Raji (cell line): ENCODE data around the gene KRT81.

Source experiments
- POLR2A ChIP-seq: IDR thresholded peaks from 2 replicates; pipeline ENCODE4 v1.6.1; 2011; ENCODE audit warnings: low read depth, low read length, control low read depth; ENCODE audit not compliant: insufficient read depth

KRT81 gene

DNA sequence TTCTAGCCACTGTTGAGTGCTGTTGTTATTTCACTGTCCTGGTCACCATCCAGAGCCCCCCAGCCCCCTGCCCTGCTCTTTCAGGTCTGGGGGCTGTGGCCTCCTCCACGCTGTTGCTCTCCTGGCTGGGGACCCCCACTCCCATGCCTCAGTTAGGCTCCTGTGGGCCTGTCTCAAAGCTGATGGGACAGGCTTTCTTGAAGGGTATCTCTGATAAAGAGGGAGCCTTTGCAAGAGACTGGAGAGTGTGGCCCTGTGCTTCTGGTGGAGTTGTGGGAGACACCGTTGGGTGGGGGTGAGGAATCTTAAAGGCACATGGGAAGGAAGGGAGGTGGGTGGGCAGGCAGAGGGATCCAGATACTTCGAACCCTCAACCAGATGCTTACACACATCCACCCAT lies 29.0 kb downstream of the KRT81 start:
- no peak for TF ChIP-seq POLR2A

DNA sequence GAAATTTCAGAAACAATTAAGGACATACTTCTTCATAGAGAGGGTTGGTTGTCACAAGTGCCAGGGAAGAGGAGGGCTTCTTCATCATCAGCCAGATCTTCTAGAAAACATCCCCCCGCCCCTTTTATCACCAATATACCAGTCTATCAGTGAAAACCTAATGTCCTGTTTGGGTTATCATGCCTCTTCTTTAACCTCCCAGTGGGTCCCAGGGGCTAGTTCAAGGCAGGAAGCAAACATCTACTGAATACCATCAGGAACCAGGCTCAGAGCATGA lies 30.2 kb downstream of the KRT81 start:
- no peak for TF ChIP-seq POLR2A

DNA sequence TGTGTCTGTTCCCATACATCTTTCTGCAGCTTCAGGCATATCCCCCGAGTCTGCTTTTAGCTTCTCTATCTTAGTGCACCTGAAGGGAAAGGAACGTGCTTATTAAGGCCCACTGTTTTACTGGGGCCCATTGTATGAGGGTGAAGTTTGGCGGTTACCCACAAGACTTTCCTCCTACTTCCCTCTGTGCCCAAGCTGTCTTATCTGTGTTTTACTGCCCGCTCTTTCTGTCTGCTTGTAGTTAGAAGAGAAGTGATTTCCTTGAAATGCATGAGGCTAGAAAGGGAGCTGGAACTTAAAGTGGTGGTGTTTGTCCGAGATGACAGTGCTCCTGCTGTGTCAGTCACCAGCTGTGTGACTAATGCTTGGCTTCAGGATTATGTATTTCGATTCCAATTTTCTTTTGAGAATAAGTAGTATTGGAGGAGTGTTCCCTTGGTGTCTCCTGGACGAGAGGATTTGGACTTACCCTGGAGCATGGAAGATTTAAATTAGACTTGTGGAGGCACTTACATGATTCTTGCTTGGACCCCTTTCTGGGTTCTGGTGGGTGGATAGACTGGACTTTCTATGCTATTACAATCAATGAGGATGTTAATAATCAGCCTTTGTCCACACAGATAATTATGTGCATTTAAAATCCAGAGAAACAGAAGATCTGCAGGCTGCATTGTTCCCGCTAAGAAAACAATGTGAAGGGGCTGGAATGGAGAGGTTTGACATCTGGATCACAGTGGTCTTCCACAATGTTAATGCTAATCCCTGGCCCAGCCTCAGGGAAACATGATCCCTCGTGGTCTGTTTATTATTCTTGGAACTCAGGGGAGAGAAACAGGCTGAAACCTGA lies 30.8 kb downstream of the KRT81 start:
- no peak for TF ChIP-seq POLR2A

DNA sequence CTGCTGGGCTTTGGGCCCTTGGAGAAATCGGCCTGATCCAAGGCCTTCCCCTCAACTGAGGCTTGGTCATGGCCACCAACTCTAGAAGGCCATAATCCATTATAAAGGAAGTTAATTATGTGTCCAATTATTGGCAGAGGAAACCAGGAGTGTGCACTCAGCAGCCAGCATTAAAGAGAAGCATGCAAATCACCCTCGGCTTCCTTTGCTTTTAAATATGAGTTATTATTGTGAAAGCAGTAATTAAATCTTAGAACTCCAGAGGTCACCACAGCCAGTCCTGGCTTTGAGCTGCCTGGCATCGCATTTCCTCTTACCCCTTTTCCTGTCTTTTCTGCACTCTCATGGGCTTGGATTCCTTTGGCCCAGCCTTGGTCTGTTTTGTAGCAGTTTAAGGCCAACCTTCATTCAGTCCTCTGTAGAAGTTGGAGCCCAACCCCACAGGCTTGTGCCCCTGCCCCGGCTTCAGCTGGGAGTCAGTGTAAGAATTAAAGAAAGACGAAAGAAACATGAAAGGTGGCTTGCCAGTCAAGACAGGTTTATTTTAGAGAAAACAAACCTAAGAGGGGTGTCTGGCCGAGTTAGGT lies 31.6 kb downstream of the KRT81 start:
- TF ChIP-seq POLR2A = no peak

DNA sequence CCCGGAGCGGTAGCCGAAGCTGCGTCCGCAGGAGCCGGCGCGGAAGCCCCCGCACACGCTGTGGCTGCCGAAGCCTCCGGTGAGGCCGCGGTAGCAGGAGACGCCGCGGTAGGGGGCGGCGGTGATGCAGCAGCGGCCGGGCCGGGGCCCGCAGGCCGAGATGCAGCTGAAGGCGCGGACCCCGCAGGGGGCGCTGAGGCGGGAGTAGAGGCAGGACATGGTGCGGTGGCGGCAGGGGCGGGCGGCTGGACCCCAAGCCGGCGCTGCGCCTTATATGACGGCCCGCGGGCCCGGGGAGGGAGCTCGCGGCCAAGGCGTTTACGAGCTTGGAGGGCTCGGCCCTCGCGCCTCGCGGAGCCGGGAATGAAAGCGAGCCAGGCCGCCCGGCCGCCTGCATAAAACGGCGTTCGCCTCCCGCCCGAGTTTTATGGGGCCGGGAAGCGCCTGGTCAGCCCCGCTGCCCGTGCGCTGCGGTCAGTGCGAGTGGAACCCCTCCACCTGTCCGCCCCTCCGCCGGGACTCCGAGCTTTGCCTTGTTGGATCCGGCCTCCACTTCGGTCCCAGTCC lies 32.9 kb downstream of the KRT81 start:
- TF ChIP-seq POLR2A = no peak

DNA sequence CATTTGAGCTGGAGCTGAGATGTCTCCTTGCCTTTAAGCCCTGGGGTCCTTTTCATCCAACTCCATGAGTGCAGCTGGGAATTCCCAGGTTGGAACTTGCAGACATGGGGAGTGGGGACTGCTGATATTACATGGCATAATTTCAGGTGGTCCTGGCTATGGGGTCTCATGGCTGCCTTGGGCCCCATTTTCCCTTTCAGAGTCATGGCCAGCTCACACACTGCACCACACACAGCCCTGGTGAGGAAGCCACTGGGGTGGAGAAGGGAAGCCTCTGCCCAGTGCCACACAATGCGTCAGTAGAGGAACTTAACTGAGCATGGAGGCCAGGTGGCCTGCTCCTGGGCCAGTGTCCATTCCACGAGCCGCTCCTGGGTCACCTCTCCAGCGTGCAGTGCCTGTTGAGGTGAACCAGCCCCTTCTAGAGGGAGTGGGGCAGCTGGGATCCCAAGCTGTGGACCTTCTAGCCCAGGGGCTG lies 34.2 kb downstream of the KRT81 start:
- no peak for TF ChIP-seq POLR2A

DNA sequence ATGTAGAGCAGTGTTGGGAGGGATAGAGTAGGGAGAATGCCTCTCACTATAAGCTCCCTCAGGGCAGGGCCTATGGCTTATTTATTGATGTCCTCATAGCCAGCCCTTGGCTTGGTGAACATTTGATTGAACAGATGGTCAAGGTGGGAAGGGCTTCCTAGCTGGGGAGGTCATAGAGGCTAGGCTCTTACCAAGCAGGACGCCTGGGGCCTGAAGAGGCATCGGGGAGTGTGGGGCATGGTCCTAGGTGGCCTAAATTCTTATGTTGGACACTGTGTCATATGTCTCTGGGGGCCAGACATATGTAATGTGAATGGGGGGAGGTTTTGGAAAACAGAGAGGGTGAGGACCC lies 34.8 kb downstream of the KRT81 start:
- TF ChIP-seq POLR2A = no peak

DNA sequence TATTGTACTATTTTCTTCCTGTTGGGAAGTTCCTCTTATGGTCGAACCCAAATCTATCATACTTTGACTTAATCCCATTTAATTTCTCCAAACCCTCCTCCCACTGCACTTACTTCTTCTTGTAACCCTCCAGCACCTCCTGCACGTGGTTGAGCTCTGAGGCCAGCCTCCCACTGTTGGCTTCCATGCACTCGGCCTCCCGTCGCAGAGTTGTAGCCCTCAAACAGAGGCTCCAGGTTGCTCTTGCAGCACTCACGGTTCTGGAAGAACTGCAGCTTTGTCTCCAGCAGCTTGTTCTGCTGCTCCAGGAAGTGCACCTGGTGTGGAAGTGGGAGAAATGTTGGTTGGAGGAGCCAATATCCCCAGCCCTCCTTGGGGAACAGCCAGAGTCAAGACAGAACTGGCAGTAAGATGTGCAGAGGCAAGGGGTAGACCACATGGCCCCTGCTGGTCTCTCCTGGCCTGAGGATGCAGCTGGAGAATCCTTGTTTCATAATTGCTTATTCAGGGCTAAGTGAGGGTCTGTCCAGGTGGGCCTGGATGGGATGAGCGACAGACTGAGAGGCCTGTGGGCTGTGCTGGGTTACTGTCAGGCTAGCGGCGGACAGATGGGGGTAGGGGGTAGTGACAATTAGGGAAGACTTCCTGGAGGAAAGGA lies 35.3 kb downstream of the KRT81 start:
- TF ChIP-seq POLR2A = no peak

DNA sequence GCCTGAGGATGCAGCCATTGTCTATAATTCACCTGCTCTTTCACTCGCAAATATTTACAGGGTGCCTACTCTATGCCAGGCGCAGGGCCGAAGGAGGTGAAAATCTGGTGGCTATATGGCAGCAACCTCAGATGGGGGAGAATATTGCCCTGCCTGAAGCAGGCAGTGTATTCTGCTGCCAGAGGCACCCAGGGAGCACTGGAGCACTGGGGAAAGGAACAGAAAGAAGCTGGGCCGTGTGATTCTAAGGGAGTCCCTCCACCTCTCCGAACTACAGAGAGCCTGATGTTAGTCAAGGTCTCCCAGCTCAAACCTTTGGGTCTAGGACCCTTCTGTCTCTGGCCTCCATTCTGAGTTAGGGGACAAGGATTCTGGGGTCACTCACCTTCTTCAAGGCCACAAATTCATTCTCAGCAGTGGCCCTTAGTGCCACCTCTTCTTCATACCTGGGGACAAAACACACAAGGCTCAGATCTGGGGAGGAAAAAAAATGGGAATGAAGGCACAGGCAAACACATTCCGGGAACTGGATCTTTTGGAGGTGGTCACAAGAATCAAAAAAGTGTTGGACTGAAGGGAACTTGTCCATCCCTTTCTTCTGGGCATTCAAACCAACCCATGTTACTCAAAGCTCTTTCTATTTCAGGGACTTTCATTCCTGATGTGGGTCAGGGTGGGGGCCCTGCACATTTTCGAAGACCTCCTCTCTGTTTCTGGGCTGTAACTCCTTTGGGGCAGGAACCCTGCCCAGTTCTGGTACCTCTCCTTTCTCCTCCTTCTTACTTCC lies 36.2 kb downstream of the KRT81 start:
- no peak for TF ChIP-seq POLR2A

DNA sequence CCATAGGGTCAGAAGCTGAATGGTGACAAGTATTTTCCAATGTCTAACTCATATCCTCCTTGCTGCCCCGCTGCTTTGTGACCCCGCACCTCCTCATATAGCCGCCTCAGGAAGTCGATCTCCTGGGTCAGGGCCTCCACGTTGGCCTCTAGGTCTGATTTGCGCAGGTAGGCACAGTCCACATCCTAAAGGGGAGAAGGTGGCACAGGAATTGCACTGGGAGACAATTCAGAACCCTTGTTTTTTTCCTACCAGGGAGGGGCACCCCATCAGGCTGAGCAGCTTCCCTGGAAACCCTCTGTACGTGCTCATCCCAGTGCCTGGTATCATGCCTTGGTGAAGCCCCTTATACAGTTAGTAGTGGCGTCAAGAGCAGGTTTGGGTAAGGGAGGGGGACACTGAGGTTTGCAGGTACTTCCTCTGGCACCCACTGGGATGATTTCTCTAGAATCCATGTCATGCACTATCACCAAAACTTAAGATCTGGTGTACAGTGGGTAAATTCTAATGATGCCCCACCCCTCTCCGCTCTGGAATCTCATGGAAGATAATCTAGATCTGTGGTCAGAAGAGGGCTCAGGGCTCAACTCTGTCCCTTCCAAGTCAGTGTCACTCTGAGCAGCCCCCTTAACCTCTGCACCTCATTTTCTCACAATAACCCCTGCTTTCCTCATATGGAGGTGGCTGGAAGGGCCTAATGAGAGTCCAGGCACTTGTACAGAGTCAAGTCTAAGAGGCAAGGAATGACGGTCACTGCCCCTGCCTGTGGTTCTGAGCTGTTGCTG lies 37.0 kb downstream of the KRT81 start:
- no peak for TF ChIP-seq POLR2A

DNA sequence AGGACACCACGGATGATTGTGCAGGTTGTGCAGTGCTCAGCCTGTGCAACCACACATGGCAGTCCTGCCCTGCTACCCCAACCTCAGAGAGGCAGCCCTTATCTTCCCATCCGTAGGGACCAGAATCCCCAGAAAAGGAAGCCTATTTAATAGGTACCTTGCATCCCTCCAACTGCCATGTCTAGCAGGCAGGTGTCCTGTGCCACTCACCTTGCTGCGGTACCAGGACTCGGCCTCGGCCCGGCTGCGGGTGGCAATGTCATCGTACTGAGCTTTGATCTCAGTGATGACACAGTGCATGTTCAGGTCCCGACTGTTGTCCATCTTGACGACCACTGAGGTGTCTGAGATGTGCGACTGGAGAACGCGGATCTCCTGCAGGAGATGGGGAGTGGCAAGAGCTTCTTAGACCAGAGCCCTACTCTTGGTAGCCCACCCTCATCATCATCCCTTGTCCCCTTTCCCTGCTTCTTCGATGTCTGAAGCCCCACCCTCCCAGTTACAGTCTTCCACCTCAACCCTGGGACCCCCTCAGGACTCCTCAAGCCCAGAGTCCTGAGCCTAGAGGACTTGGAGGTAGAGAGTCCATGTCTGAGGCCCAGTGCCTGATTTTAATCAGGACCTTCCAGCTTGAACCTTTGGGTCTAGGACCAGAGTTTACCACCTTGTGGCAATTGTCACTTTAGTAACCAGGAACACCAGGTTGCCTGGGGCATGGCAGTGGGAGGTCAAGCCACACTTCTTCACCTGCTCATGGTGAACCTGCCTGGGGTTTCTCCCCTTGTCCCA lies 37.7 kb downstream of the KRT81 start:
- no peak for TF ChIP-seq POLR2A

DNA sequence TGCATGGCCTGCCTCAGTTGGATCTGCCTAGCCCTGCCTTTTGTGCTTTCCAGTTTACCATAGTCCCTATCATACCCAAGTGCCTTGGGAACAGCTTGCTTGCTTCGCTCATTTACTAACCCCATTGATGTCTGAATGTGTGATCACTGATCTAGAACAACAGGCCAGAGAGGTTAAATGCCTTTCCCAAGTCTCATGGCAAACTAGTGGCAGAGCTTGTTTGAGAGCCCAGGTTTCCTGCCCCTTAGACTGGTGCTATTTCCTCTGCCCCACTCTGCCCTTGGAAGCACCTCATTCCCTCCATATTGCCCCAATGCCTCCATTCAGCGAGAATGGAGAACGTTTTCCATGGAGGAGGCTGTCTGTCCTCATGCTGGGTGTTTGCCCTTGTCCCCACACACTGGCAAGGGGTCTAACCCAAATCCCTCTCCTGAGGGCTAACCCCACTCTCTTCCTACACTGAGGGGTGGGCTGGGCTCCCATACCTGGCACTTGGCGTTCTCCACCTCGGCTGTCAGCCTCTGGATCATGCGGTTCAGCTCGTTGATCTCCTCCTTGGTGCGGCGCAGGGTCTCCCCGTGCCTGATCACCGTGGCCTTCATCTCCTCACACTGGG lies 38.5 kb downstream of the KRT81 start:
- TF ChIP-seq POLR2A = no peak

DNA sequence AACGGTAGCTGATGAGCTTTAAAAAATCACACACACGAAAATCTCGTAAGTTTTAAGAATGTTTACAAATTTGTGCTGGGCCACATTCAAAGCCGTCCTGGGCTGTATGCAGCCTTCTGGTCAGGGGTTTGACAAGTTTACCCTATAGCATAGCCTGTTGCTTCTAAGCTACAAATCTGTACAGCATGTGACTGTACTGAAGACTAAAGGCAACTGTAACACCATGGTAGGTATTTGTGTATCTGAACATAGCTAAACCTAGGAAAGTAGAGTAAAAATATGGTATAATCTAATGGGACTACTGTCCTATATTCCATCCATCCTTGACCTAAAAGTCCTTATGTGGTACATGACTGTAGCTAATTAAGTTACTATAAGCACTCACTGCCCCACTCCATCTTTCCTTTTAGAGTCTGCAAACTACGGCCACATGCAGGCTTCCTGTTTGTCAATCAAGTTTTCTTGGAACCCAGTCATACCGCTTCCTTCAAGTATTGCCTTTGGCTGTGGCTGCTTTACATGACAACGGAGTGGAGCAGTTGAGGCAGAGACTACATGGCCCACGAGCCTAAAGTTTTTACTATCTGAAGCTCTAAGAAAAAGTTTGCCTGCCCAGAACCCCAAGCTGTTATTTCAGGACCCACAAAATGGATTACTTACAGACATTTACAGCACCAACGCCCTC lies 39.8 kb downstream of the KRT81 start:
- no peak for TF ChIP-seq POLR2A
